NCI-H1048 (cell line): ENCODE results near the gene SEMA7A.
"Not testable (repeated sequence)": the region's sequence is repeated elsewhere in the genome, so short reads cannot be mapped to it uniquely, and the experiment has no call there.

Experiments
- DNase-seq: peaks from one replicate; lab custom pipeline; 2025; lab: John Stamatoyannopoulos, UW

SEMA7A gene

GRCh38 chr15:74373056-74373650 is 60.6 kb downstream of the SEMA7A start:
- no peak for DNase-seq

- DNase-seq, result no peak
Observed at GRCh38 chr15:74370471-74370870, 63.3 kb downstream of the SEMA7A start.

GRCh38 chr15:74369756-74370155 is 64.0 kb downstream of the SEMA7A start:
- no peak for DNase-seq

- no peak for DNase-seq
Observed at GRCh38 chr15:74369084-74369745, 64.5 kb downstream of the SEMA7A start.

- DNase-seq, result no peak
Observed at GRCh38 chr15:74368121-74368520, 65.6 kb downstream of the SEMA7A start.

GRCh38 chr15:74367296-74367854 is 66.4 kb downstream of the SEMA7A start, which contains the start of gene CYP11A1:
TSS of gene CYP11A1 (minus strand) at chr15:74367646. CDS start at chr15:74367585, 61 bp downstream.
- no peak for DNase-seq

- DNase-seq, result no peak
Observed at GRCh38 chr15:74365598-74366445, 67.9 kb downstream of the SEMA7A start.

DNA sequence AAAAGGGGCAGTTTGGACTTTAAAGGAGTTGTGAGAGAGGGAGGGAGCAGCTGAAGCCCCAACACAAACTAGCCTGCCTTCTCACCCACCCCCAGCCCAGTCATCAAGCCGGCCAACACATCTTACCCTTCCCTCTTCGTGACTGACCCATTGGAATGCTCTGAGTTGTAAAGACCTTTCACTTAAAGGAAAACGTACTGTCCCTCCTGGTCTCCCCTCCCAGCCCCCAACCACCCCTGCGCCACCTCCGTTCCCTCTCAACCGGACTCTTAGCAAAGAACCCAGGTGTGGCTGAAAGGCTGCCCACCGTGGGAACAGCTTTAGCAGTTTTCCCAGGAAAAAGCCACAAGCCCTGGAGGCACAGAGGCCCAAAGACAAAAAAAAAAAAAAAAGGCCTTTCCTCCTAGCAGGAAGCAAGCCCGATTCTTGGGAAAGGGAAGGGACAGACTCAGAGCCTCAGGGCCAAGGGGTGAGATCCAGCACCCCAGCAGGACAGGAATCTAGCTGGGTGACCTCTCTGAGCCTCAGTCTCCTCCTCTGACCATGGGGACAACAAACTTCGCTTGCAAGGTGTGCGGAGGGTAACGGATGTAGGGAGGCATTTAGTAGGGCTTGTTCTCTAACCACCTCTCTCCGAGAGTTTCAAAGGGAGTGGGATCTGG is 68.7 kb downstream of the SEMA7A start:
- no peak for DNase-seq

GRCh38 chr15:74362482-74362881 is 71.3 kb downstream of the SEMA7A start:
- DNase-seq, result no peak

DNA sequence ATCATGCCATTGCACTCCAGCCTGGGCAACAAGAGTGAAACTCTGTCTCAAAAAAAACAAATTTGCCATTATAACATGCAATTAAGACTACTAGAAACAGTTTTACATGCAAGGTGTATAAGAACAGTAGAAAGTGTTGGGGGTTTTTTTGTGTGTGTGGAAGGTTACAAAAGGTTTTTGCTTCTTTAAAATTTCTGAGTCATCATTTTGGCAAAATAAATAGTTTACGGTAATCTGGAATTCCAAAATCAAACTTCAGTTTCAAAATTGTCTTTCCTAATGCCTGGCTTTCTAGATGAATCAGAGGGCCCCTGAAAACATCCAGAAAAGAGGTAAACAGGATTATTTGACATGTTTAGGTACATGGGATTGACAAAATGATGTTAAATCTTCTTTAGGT is 72.9 kb downstream of the SEMA7A start:
- DNase-seq, result not testable (repeated sequence)

- not testable (repeated sequence) for DNase-seq
Observed at GRCh38 chr15:74359376-74359775, 74.4 kb downstream of the SEMA7A start.
